Measurements from ENCODE around the gene MALSU1.
"Not testable (repeated sequence)": the region's sequence is repeated elsewhere in the genome, so short reads cannot be mapped to it uniquely, and the experiment has no call there.

The MALSU1 gene

GRCh38 chr7:23287612-23288011, 11.5 kb upstream of the MALSU1 start:
- no peak for DNase-seq

DNA sequence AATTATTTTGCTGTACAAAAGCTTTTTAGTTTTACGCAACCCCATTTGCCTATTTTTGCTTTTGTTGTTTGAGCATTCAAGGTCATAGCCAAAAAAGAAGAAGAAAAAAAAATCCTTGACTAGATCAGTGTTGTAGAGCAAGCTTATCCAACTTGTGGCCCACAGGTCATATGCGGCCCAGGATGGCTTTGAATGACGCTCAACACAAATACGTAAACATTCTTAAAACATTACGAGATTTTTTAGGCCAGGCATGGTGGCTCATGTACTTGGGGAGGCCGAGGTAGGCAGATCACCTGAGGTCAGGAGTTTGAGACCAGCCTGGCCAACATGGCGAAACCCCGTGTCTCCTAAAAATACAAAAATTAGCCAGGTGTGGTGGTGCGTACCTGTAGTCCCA, 8.1 kb upstream of the MALSU1 start:
- DNase-seq, result no peak

GRCh38 chr7:23291957-23292560, 7.1 kb upstream of the MALSU1 start:
- DNase-seq, result no peak

DNA sequence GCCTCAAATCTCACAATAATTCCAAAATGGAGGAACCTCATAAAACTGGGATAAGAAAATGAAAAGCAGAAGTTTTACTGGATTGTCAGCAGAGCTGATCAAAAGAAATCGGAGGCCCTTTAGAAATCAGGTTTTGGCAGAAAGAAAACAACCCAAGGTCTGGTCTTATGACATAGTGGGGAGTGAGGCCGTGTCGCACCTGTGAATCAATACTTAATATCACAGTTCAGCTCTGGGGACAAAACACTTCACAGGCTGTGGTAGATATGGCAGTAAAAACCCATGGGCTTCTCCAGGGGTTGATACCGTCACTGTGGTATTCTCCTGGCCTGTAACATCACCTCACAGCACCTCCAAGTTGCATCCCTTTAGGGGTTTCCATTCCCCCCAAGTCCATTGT, 6.5 kb upstream of the MALSU1 start:
- no peak for DNase-seq

- no peak for DNase-seq
Measured at GRCh38 chr7:23293500-23294073, 5.6 kb upstream of the MALSU1 start.

GRCh38 chr7:23294549-23295400, 4.4 kb upstream of the MALSU1 start:
- DNase-seq, result no peak

DNA sequence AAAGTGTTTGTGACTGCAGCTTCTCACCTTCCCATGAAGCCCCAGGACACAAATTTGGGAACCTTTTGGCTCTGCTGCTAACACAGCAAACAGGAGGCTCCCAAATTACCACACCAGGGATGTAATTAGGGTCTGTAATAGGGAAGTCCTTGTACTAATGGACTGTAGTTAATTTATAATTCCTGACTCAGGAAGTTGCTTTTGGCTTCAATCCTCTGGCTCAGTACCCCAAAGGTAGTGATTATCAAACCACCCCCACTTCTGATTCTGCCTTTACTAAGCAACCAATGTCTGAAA, 3.8 kb upstream of the MALSU1 start:
- no peak for DNase-seq

DNA sequence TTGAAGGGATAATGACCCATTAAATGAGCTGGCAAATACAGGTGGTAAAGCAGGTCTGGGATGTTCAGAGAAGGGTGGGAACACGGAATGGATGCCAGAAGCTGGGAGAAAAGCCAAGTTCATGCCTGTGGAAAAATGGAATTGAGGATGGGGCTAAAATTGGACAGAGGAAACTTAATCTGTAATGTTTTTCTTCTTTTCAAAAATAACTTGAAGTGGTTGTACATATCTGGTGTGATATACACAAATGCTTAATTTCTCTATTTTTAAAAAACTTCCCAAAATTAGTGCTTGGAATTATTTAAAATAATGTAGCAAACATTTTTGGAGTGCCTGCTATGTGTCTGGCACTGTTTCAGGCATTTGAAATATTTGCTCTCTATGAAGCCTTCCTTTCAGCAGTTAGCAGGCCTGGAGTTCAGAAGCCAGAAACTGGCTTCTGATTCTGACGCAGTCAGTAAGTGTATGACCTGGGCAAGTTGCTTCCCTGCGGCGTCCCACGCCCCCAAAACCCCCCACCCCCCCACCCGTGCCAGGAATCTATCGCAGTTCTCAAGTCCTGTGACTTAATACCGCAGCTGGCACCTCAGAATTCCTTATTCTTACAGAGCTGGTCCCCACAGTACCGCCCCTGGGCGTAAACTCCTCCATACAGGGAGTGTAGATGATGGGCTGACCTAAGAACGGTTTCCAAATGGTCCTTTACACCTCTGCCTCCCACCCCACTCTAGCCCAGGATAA, 828 bp upstream of the MALSU1 start:
- no peak for DNase-seq

GRCh38 chr7:23299770-23300300, 696 bp downstream of the MALSU1 start:
- no peak for DNase-seq

DNA sequence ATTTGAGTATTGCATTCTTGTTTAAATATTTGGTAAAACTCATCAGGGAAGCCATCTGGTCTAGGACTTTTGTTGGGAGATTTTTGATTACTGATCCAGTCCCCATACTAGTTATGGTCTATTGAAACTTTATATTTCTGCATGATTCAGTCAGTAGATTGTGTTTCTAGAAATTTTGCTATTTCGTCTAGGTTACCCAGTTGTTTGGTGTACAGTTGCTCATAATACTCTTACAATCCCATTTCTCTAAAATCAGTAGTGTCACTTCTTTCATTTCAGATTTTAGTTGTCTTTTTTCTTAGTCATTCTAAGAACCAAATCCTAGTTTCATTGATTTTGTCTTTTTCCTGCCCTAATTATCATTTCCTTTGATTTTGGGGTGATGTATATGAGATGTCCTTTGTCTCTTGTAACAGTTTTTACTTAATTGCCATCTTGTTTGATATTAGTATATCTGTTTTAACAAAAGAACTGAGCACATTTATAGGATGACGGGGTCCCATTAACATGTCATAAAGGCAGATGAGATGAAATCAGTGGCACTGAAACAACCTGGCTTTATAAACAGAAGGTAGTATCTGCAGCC, 7.9 kb downstream of the MALSU1 start:
- no peak for DNase-seq

DNA sequence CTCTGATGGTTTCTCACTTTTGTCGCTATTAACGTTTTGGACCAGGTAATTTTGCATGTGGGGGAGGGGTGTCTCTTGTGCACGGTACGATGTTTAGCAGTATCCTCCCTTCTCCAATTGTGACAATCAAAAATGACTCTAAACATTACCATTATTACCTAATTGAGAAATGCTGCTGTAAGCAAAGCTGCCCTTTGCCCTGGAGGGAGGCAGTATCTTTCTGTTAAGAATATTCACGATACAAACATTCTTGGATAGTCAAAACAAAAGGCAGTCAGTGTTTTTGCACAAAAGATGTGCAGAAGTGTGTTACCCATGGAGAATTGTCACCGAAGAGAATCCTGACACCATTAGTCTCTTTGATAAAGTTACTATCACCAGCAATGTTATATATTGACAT, 9.6 kb downstream of the MALSU1 start:
- no peak for DNase-seq

- DNase-seq, result not testable (repeated sequence)
Measured at GRCh38 chr7:23312141-23312540, 13.0 kb downstream of the MALSU1 start.

GRCh38 chr7:23315366-23315765, 16.2 kb downstream of the MALSU1 start:
- DNase-seq, result no peak

- DNase-seq, result no peak
Measured at GRCh38 chr7:23331132-23331531, 32.0 kb downstream of the MALSU1 start.

DNA sequence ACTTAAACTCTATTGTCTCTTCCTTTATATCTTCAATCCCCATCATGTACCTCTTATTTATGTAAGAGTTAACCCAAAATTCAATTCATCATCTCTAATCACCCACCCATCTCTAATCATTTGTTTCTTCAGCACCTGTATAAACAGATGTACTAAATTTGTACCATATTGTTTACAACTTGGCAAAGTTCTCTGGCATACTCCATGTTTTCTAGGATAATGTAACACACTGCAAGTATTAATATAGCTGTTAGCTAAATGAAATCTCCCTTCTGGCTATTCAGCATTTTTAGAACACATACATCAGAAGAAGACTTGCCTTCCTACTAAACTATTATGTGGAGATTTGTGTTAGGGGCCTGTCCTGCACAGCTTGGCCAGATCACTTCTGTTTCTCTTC, 33.1 kb downstream of the MALSU1 start:
- DNase-seq, result no peak

- no peak for DNase-seq
Measured at GRCh38 chr7:23332910-23333612, 33.9 kb downstream of the MALSU1 start.

DNA sequence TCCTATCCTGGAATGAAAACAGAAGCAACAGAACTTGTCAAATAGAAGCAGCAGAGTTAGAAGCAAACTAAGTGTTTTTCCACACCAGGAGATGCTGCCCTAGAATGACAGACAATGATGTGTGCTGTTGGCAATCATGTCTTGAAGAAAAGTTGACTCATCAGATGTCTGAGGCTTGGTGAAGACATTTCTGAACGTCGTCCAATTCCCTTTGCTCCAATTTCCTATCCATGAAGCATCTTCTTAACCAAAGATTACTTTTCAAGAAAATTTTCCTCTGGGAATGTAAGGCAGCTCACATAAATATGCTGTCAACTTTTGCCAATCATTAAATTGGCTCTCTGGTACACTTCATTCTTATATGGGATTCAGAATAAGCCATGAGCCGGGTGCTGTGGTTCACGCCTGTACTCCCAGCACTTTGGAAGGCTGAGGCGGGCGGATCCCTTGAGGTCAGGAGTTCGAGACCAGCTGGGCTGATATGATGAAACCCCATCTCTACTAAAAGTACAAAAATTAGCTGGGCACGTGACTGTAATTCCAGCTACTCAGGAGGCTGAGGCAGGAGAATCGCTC, 34.6 kb downstream of the MALSU1 start:
- DNase-seq, result no peak

DNA sequence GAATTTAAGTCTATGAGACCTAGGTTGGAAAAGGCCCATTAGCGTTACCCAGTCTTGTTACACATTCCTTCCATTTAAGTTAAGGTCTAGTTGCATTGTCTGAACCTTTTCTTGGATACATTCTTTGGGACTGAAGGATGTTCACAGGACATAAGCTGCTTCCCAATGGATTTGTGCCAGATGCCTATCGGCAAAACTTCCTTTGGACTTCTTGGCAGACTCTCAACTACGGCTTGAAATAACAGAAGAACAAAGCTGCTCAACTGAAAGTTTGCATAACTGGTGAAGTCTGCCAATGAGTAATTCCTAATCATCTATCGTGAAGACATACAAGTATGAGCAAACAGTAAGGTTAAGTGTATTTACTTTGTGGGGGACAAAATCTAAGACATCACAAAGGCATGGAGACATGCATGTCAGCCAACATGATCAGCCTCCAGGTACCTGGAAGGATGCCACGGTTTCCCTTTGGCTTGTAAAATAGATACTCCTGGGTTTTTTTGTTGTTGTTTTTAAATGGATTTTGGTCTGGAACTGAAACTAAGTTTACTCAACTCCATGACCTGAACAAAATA, 35.4 kb downstream of the MALSU1 start:
- no peak for DNase-seq

DNA sequence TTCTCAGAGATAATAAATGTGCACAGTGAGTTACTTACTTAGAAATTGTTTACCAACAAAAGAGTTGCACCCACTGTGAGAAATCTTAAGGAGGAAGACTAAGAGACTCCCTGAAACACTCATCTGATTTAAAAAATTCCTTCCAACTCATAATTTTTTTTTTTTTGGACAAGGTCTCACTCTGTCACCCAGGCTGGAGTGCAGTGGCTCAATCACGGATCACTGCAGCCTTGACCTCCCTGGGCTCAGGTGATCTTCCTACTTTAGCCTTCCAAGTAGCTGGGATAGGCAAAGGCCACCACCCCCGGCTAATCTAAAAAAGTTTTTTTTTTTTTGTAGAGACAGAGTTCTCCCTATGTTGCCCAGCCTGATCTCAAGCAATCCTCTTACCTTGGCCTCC, 36.0 kb downstream of the MALSU1 start:
- DNase-seq, result no peak

DNA sequence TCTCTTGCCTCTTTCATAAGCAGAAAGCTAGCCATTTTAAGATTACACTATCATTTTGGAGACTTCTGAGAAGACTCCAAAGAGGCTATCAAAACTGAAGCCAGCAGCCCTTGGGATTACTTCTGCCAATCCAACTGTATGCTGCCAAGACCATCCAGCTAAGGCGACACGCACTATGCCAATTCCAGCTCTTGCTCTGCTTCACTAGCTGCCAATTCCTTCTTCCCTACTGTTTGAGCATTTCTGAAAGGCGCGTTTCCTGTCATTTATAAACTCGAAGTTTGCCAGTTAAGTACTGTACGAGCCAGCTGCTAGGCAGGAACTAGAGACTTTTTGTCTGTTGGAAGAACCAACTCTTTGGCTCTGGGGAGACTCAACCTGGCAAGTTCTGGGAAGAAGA, 36.5 kb downstream of the MALSU1 start:
- no peak for DNase-seq

- no peak for DNase-seq
Measured at GRCh38 chr7:23336086-23336485, 36.9 kb downstream of the MALSU1 start.

DNA sequence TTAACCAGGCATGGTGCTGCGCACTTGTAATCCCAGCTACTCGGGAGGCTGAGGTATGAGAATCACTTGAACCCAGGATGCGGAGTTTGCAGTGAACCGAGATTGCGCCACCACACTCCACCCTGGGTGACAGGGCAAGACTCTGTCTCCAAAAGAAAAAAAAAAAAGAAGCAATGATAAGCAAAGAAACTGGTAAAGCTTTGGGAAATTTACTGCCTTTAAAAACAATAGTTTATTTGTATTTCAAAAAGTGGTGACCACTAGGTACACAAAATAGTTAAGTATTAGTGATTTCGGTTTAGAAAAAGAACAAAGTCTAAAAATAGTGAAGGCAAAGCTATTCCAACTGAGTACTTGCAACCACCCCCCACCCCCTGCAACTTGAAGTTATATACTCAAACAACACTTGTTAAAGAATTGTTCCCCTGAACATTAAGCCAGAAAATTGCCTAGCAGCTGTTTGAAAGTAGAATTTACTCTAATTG, 37.7 kb downstream of the MALSU1 start:
- no peak for DNase-seq

Data from activated effector memory CD4-positive, alpha-beta T cell treated with Interleukin-2 at 50 U/mL for 16 hours (primary cell).